ENCODE data around the gene TAP1. TPM values are rescaled to one million over a fixed set of nuclear protein-coding genes. Genes with fewer than 3 reads are reported as not detected.
A peak's percentile ranks its signal among the peaks of the same experiment; 100 is the strongest.

Gene TAP1
- total RNA-seq, 1 experiment from 2014 or later = 23.1 TPM

- peak; percentile 76 to 89 for DNase-seq
- Histone ChIP-seq H3F3A (ENCODE audit: insufficient read depth, low read depth) (peaks cover 24% of the 10 kb centered on the region), H4K20me1 (ENCODE audit: insufficient read depth) (no peaks in the 10 kb centered on the region), H3K27ac (peak within 1 kb of the TSS; percentile 54), H3K4me1 (replicated peaks; ENCODE audit: insufficient read depth) (peaks cover 32% of the 10 kb centered on the region), H2AFZ (0 out of 2 replicates have a peak within 1 kb of the TSS, but pooled peaks have one; percentile 1), H3K4me2 (peak within 1 kb of the TSS; percentile 54), H3K27me3 (ENCODE audit: insufficient read depth, low read depth) (no peaks in the 10 kb centered on the region), H3K36me3 (ENCODE audit: low read depth) (no peaks in the 10 kb centered on the region; the same call in 1 of the 2 replicates), H3K9me3 (ENCODE audit: insufficient read depth, low read depth) (0 out of 2 replicates have a peak, but pooled peaks cover 3% of the 10 kb centered on the region), H3K9me2 (ENCODE audit: insufficient read depth) (no peaks in the 10 kb centered on the region), H3K79me2 (ENCODE audit: low read depth) (no peaks in the 10 kb centered on the region), H3K4me3 (no peak within 1 kb of the TSS; the same call in 1 of the 2 replicates)
- intact Hi-C loops (cut with micrococcal nuclease; ENCODE audit: unreplicated experiment) = no loop called here
- CTCF ChIA-PET = interaction anchor here (0.6 kb wide), 1 partner anchor 433 kb away, joined by 4 read pairs; no protein-coding TSS in a partner anchor
- TF ChIP-seq EZH2 (IDR thresholded peaks at IDR 0.05; ENCODE audit: low read depth) (no peak), CTCF (conservative IDR thresholded peaks at IDR 0.05) (no peak)
- no TSS peak for BruUV-seq (replicated peaks)
- POLR2A ChIA-PET (ENCODE audit: unreplicated experiment) = interaction anchor here (0.6 kb wide), 3 partner anchors 22 to 684 kb away, joined by 3 to 7 read pairs (median 3); partner anchors contain the start of gene TAP2
Observed at GRCh38 chr6:32816746-32817204, 36.7 kb downstream of the TAP1 start, which contains the start of gene HLA-DOB. Gene HLA-DOB, minus strand, starts transcription at chr6:32817002. Its CDS starts 51 bp downstream, at chr6:32816951.

GRCh38 chr6:32815996-32816395 lies 37.5 kb downstream of the TAP1 start:
- Histone ChIP-seq H3K79me2 (ENCODE audit: low read depth) (no peaks in the 10 kb centered on the region), H3K27me3 (ENCODE audit: insufficient read depth, low read depth) (no peaks in the 10 kb centered on the region), H3K36me3 (ENCODE audit: low read depth) (no peaks in the 10 kb centered on the region), H4K20me1 (ENCODE audit: insufficient read depth) (no peaks in the 10 kb centered on the region), H3K9me2 (ENCODE audit: insufficient read depth) (no peaks in the 10 kb centered on the region), H3K4me2 (no peak overlapping the region; the same call in 1 of the 2 replicates), H3F3A (ENCODE audit: insufficient read depth, low read depth) (peaks cover 18% of the 10 kb centered on the region), H3K4me1 (replicated peaks; ENCODE audit: insufficient read depth) (peaks cover 32% of the 10 kb centered on the region), H3K4me3 (no peak overlapping the region), H3K9me3 (ENCODE audit: insufficient read depth, low read depth) (0 out of 2 replicates have a peak, but pooled peaks cover 3% of the 10 kb centered on the region), H3K27ac (peak overlapping the region; percentile 54), H2AFZ (no peak overlapping the region)
- ChIA-PET CTCF (no interaction called here), POLR2A (ENCODE audit: unreplicated experiment) (no interaction called here)
- TF ChIP-seq CTCF (conservative IDR thresholded peaks at IDR 0.05) (no peak), EZH2 (IDR thresholded peaks at IDR 0.05; ENCODE audit: low read depth) (no peak)
- no peak for DNase-seq
- intact Hi-C loops (cut with micrococcal nuclease; ENCODE audit: unreplicated experiment) = no loop called here
- no TSS peak for BruUV-seq (replicated peaks)

DNA sequence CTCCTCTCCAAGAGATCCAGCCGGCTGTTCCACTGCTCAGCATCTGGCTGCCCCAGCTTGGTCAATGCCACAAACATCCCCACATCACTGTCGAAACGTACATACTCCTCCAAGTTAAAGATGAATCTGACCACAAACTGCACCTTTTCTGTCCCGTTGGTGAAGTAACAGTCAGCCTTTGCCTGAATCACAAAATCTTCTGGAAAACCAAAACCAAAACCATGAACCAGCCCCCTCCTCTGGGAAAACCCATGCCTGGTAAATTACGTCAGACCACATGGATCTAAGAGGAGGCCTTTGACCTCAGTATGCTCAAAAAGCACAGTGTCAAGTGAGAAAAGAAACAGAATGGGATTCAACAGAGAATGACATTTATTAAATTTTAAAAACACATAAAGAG lies 38.4 kb downstream of the TAP1 start:
- peaks cover 29% of the 10 kb centered on the region for H3K4me1 ChIP-seq (replicated peaks; ENCODE audit: insufficient read depth)
- POLR2A ChIA-PET (ENCODE audit: unreplicated experiment) = no interaction called here
- H3K9me3 ChIP-seq (ENCODE audit: insufficient read depth, low read depth) = 0 out of 2 replicates have a peak, but pooled peaks cover 3% of the 10 kb centered on the region
- no peaks in the 10 kb centered on the region for H3K79me2 ChIP-seq (ENCODE audit: low read depth)
- H3F3A ChIP-seq (ENCODE audit: insufficient read depth, low read depth) = peaks cover 9% of the 10 kb centered on the region
- H3K4me2 ChIP-seq = no peak overlapping the region
- no peak overlapping the region for H3K4me3 ChIP-seq
- no TSS peak for BruUV-seq (replicated peaks)
- H3K9me2 ChIP-seq (ENCODE audit: insufficient read depth) = no peaks in the 10 kb centered on the region
- H2AFZ ChIP-seq = no peak overlapping the region
- no peak overlapping the region for H3K27ac ChIP-seq
- CTCF ChIA-PET = no interaction called here
- H3K36me3 ChIP-seq (ENCODE audit: low read depth) = no peaks in the 10 kb centered on the region
- no peaks in the 10 kb centered on the region for H3K27me3 ChIP-seq (ENCODE audit: insufficient read depth, low read depth)
- intact Hi-C loops (cut with micrococcal nuclease; ENCODE audit: unreplicated experiment) = no loop called here
- no peak for DNase-seq
- H4K20me1 ChIP-seq (ENCODE audit: insufficient read depth) = no peaks in the 10 kb centered on the region
- TF ChIP-seq EZH2 (IDR thresholded peaks at IDR 0.05; ENCODE audit: low read depth) = no peak
- TF ChIP-seq CTCF (conservative IDR thresholded peaks at IDR 0.05) = no peak

Data from PC-9 (cell line).